Lower lobe of right lung (tissue), 2 donors: ENCODE data around the gene TMEM97. TPM values are rescaled to one million over a fixed set of nuclear protein-coding genes. Genes with fewer than 3 reads are reported as not detected.

Experiments used
- ATAC-seq, 2 donors: fragments of 200-7000 bp; cut with Tn5 transposase; one replicate each; pipeline ENCODE4 v1.9.1; 2020 to 2022; ENCODE audit warnings: mild to moderate bottlenecking in 2 of 2, moderate library complexity in 2 of 2
- DNase-seq: peaks from one replicate; pipeline ENCODE4 v3.0.0-alpha.2; 2020
- H3K27ac ChIP-seq: fragments of 200-600 bp; one replicate; pipeline ENCODE4 v1.8.0; 2022
- H3K27me3 ChIP-seq: fragments of 200-600 bp; one replicate; pipeline ENCODE4 v1.8.0; 2022; ENCODE audit warnings: low read depth
- H3K36me3 ChIP-seq: fragments of 200-600 bp; one replicate; pipeline ENCODE4 v1.8.0; 2022; ENCODE audit warnings: mild to moderate bottlenecking
- H3K4me1 ChIP-seq: fragments of 200-600 bp; one replicate; pipeline ENCODE4 v1.8.0; 2022
- H3K4me3 ChIP-seq: fragments of 200-600 bp; one replicate; pipeline ENCODE4 v1.8.0; 2022; ENCODE audit warnings: mild to moderate bottlenecking
- H3K9me3 ChIP-seq: fragments of 200-600 bp; one replicate; pipeline ENCODE4 v1.8.0; 2022
- intact Hi-C: fragments of 100-400 bp; cut with DNase I; formaldehyde crosslinking; loops from one replicate; pipeline ENCODE4 v1.11.0; 2022
- total RNA-seq: library from RNA; stranded (reverse); fragmentation: NEBNext Ultra II Directional; extraction: Animal tissue kit (Norgen Biotek cat#: 25700); gene quantifications from one replicate; pipeline ENCODE4 v1.2.1, GENCODE V29; 2021
- TF ChIP-seq, protein P1 (sequence below): fragments of 200-600 bp; IDR thresholded peaks from one replicate; pipeline ENCODE4 v1.8.0; 2022; ENCODE audit warnings: antibody characterized with exemption, mild to moderate bottlenecking
- donor health status: DM: no; HTN: yes; CAD: no; lungs with severe emphysema.

The TMEM97 gene
- total RNA-seq, 1 donor from 2014 or later = 51.5 TPM

DNA sequence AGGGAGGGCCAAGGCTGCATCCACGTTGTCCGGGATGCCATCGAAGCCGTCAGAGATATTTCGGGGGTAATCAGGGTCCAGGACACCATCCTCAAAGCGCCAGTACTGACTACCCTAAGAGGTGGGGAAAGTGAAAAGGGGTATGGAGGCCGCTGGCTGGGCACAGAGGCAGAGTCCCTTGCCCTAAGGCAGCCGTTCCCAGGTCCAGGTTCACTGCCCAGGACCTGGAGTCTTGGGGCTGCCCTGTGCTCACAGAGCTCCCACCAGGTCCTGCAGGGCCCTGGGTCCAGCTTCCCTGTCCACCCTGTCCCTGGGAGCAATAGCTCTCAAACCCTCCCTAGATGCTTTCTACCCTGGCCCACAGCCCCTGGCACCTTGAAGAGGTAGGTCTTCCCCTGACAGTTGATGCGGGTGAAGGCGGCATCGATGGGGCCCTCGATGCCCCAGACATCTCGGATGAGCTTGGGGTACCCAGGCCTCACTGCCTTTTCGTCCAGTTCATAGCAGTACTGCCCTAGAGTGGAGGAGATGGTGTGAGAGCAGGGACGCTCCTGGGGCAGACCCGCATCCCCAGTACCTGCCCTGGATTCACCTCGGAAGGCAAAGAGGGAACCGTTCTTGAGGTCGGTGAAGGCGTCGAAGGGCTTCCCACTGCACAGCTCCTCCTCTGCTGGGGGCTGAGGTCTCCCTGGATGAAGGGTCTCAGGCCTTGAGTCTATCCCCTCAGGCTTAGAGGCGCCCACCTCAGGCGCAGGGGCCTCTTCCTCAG is 50.1 kb downstream of the TMEM97 start:
- DNase-seq (no peak), ATAC-seq (no peak)

GRCh38 chr17:28369684-28370034 is 50.7 kb downstream of the TMEM97 start:
- Histone ChIP-seq H3K4me1 (peaks cover 36% of the 10 kb centered on the region), H3K4me3 (no peak overlapping the region), H3K36me3 (peaks cover 4% of the 10 kb centered on the region), H3K9me3 (no peaks in the 10 kb centered on the region), H3K27me3 (peaks cover 4% of the 10 kb centered on the region), H3K27ac (no peak overlapping the region)
- DNase-seq = no peak
- intact Hi-C loops = no loop called here
- TF ChIP-seq, protein P1, sequence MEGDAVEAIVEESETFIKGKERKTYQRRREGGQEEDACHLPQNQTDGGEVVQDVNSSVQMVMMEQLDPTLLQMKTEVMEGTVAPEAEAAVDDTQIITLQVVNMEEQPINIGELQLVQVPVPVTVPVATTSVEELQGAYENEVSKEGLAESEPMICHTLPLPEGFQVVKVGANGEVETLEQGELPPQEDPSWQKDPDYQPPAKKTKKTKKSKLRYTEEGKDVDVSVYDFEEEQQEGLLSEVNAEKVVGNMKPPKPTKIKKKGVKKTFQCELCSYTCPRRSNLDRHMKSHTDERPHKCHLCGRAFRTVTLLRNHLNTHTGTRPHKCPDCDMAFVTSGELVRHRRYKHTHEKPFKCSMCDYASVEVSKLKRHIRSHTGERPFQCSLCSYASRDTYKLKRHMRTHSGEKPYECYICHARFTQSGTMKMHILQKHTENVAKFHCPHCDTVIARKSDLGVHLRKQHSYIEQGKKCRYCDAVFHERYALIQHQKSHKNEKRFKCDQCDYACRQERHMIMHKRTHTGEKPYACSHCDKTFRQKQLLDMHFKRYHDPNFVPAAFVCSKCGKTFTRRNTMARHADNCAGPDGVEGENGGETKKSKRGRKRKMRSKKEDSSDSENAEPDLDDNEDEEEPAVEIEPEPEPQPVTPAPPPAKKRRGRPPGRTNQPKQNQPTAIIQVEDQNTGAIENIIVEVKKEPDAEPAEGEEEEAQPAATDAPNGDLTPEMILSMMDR = no peak
- no peak for ATAC-seq

More for the DNA sequence above, 50.1 kb downstream of the TMEM97 start:
- Histone ChIP-seq H3K4me1 (peaks cover 36% of the 10 kb centered on the region), H3K27ac (no peak overlapping the region), H3K4me3 (no peak overlapping the region), H3K27me3 (peaks cover 4% of the 10 kb centered on the region), H3K36me3 (peaks cover 10% of the 10 kb centered on the region), H3K9me3 (no peaks in the 10 kb centered on the region)
- TF ChIP-seq, protein P1 = no peak
- intact Hi-C loops = no loop called here

DNA sequence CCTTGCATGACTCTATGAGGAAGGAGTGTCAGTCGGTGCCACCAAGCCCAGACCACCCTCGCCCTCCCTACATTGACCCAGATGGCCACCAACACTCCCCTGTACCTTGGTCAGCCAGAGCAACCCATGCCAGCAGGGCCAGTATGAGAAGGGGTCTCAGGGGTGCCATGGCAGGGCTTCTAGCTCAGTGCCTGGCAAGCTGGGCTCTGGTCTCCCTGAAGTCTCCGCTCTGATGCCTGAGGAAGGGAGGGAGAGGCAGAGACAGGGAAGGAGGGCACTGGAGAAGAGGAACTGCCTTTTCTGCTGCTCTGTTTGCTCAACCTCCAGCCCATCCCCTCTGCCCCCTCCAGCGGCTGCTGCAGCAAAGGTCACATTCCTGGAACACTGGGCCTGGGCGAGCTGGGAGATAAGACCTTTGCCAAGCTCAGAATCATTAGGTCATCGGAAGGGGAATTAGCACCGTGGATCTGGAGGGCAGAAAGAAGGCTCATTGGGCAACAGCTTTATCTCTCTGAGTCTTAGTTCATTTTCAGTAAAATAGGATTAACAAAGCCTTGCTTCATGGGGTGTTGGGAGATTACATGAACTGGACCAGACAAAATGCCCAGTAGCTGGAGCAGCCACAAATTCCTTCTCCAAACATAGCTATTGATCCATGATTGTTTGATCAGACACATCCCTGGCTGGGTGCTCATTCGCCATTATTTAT is 51.2 kb downstream of the TMEM97 start, which contains the start of gene VTN:
TSS of gene VTN (minus strand) at position 273 of the 709 bp plus-strand sequence. CDS start at position 169, 104 bp downstream.
- peak within 1 kb of the TSS; percentile 50 for H3K27ac ChIP-seq
- peak; percentile 67 for DNase-seq
- H3K27me3 ChIP-seq = peaks cover 4% of the 10 kb centered on the region
- no peaks in the 10 kb centered on the region for H3K36me3 ChIP-seq
- peak within 1 kb of the TSS; percentile 52 for H3K4me3 ChIP-seq
- H3K9me3 ChIP-seq = no peaks in the 10 kb centered on the region
- TF ChIP-seq, protein P1 = no peak
- peaks cover 36% of the 10 kb centered on the region for H3K4me1 ChIP-seq
- intact Hi-C loops = no loop called here
- ATAC-seq = peak; percentile 41 to 54

- intact Hi-C loops = no loop called here
- Histone ChIP-seq H3K27ac (peak overlapping the region; percentile 50), H3K4me3 (peak overlapping the region; percentile 52), H3K9me3 (no peaks in the 10 kb centered on the region), H3K36me3 (no peaks in the 10 kb centered on the region), H3K4me1 (peaks cover 36% of the 10 kb centered on the region), H3K27me3 (peaks cover 4% of the 10 kb centered on the region)
- DNase-seq = no peak
- TF ChIP-seq, protein P1 = no peak
- ATAC-seq = no peak
Measured at GRCh38 chr17:28370744-28371103, 51.7 kb downstream of the TMEM97 start.

DNA sequence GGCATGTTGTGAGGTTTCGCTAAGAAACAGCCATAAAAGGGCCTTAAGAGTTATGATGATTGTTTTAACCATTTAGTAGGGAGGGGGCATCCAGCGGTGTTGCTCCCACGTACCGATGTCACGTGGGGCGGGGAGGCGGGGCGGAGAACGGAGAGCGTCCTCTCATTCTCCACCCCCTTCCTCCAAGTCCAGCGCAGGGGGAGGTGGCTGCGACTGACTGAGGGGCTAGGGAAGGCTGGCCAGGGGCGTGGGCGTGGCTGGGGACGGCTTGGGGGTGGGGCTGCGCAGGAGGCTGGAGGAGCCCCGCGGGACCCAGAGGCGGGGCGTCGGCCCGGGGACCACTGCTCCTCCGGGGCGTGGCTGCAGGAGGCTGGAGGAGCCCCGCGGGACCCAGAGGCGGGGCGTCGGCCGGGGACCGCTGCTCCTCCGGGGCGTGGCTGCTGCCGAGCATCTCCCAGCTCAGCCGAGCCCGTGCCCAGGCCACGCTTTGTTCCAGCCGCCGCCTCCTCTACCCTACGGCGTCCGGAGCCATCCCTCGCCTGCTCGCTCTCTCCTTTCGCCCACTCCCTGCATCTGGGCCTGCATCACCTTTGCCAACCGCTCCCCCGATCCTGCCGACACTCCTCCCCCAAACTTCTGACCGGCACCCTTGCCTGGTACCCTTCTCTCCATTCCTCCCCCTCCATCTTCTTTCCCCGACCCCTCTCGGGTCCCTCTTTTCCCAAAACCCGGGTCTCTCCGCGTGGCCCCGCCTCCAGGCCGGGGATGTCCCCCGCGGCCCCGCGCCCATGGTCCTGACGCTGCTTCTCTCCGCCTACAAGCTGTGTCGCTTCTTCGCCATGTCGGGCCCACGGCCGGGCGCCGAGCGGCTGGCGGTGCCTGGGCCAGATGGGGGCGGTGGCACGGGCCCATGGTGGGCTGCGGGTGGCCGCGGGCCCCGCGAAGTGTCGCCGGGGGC is 52.5 kb downstream of the TMEM97 start, which contains the start of gene SARM1:
TSS of gene SARM1 (plus strand) at position 450 of the 958 bp plus-strand sequence. CDS start at position 789, 339 bp downstream.
- Histone ChIP-seq H3K36me3 (no peaks in the 10 kb centered on the region), H3K4me1 (peaks cover 36% of the 10 kb centered on the region), H3K9me3 (no peaks in the 10 kb centered on the region), H3K4me3 (peak within 1 kb of the TSS; percentile 52), H3K27me3 (peaks cover 4% of the 10 kb centered on the region), H3K27ac (peak within 1 kb of the TSS; percentile 50)
- intact Hi-C loops = no loop called here
- peak; percentile 82 for DNase-seq
- TF ChIP-seq, protein P1 = no peak
- peak; percentile 86 to 88 for ATAC-seq
